D721Med (cell line): ENCODE results near the gene MAGT1.

ENCODE experiments used
- DNase-seq: peaks from one replicate; pipeline ENCODE4 v3.0.0; 2011; ENCODE audit warnings: low spot score; ENCODE audit not compliant: insufficient read length
- FAIRE-seq: peaks from 2 replicates; lab custom pipeline; 2011; peaks lifted over from hg19 to GRCh38; lab: Jason Lieb, UNC
- CTCF ChIP-seq: IDR thresholded peaks from 2 replicates; pipeline ENCODE4 v1.5.1; 2012; ENCODE audit warnings: mild to moderate bottlenecking, control low read depth; ENCODE audit not compliant: insufficient read depth; ENCODE audit errors: missing control alignments

MAGT1 gene

GRCh38 chrX:77820091-77820727, 75.0 kb downstream of the MAGT1 start:
- DNase-seq = no peak
- FAIRE-seq = no peak
- TF ChIP-seq CTCF = no peak

- no peak for DNase-seq
- no peak for FAIRE-seq
These were observed 81.0 kb downstream of the MAGT1 start for GRCh38 chrX:77814210-77814609.

GRCh38 chrX:77802201-77802600, 93.0 kb downstream of the MAGT1 start:
- DNase-seq = no peak
- no peak for TF ChIP-seq CTCF
- no peak for FAIRE-seq

More at GRCh38 chrX:77814210-77814609, 81.0 kb downstream of the MAGT1 start:
- TF ChIP-seq CTCF = no peak

- DNase-seq (no peak), FAIRE-seq (no peak)
- TF ChIP-seq CTCF = no peak
These were observed 100.1 kb downstream of the MAGT1 start for GRCh38 chrX:77795124-77795523.

- DNase-seq (no peak), FAIRE-seq (no peak)
- TF ChIP-seq CTCF = no peak
These were observed 101.3 kb downstream of the MAGT1 start for GRCh38 chrX:77793946-77794345.

- TF ChIP-seq CTCF = no peak
- no peak for DNase-seq
These were observed 107.2 kb downstream of the MAGT1 start for GRCh38 chrX:77788050-77788449.

GRCh38 chrX:77786365-77786680, 108.9 kb downstream of the MAGT1 start:
- DNase-seq = no peak
- TF ChIP-seq CTCF = no peak
- FAIRE-seq = no peak

More at GRCh38 chrX:77788050-77788449, 107.2 kb downstream of the MAGT1 start:
- FAIRE-seq = no peak
